Measurements from ENCODE around the gene PRKAG2.
A peak's percentile ranks its signal among the peaks of the same experiment; 100 is the strongest.
"Not testable (repeated sequence)": the region's sequence is repeated elsewhere in the genome, so short reads cannot be mapped to it uniquely, and the experiment has no call there.

PRKAG2 gene

DNA sequence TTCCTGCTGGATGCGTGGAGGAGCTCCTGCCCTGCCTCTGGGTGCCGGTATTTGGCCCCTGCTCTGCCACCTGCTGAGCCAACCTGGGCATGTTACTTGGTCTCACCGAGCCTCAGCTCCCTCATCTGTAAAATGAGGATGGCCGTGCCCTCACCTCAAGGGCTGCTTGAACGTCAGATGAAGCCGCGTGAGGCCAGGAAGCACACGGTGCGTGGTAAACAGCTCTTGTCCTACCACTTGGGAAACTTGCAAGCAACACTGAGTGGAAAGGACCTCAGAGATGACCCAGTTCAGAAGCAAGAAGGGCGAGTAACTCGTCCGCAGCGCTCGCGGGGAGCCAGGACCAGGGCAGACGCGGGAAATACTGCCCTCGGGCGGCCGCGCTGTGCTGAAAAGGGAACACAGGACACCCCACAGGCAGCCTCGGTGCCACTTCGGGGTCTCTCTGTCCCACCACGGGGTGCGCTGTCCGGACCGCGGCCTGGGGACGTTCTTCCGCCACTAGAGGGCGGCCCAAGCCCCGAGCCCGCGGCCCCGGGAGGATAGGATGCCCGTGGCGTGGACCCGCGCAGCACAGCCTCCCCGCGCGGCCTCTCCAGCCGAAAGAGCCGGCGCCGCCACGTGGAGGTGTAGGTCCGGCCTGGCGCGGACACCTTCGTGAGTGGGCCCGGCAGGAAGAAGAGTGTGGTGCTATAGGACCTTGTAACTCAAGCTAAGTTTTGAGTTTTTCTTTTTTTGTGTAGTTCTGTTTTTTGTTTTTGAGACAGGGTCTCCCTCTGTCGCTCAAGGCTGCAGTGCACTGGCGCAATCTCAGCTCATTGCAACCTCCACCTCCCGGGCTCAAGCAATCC, 94.1 kb downstream of the PRKAG2 start:
- peak; percentile 87 for DNase-seq

DNA sequence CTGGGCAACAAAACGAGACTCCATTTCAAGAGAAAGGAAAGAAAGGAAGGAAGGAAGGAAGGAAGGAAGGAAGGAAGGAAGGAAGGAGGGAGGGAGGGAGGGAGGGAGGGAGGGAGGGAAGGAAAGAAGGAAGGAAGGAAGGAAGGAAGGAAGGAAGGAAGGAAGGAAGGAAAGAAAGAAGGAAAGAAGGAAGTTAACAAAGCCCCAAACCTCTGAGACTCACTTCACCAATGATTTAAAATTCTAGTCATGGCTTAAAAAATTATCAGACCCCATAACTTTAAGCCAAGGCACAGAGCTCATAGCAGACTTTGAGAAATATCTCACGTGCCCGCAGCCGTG, 94.7 kb downstream of the PRKAG2 start:
- not testable (repeated sequence) for DNase-seq

- no peak for DNase-seq
These were observed 95.6 kb downstream of the PRKAG2 start for GRCh38 chr7:151781161-151781845.

DNA sequence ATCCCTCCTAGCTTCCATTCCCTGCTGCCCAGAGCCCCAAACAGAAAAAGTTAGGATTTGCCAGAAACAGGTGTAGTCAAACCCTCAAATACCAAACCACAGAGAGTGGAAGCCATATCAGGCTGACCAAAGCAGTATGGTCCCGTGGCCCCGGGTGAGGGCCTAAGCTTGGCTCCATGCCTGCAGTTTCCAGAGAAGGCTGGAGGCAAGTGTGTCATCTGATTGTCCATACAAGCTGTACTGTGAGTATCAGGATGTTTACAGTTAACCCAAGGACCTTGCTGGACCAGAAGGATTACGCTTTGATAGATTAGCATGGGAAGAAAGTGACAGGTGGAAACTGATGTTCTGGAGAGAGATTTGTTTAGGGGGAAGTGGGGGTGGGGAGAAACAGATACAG, 96.3 kb downstream of the PRKAG2 start:
- no peak for DNase-seq

DNA sequence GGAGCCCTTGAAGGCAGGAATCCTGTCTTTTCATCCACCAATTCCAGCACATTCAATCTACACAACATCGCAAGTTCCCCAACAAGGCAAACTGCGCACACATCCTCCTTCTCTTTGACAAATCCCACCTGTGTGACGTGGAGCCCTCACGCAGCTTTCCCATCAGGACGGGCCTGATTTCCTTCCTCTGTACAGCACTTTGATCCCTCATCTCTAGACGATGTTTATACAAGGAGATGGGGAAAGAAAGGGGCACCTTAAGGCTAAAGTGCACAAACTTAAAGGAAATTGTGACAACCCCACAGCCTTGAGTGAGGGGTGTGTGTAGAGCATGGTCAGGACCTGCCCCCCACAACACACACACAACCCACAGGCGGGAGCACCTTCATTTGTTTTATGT, 97.2 kb downstream of the PRKAG2 start:
- DNase-seq, result no peak

GRCh38 chr7:151779255-151779654, 97.7 kb downstream of the PRKAG2 start:
- no peak for DNase-seq

DNA sequence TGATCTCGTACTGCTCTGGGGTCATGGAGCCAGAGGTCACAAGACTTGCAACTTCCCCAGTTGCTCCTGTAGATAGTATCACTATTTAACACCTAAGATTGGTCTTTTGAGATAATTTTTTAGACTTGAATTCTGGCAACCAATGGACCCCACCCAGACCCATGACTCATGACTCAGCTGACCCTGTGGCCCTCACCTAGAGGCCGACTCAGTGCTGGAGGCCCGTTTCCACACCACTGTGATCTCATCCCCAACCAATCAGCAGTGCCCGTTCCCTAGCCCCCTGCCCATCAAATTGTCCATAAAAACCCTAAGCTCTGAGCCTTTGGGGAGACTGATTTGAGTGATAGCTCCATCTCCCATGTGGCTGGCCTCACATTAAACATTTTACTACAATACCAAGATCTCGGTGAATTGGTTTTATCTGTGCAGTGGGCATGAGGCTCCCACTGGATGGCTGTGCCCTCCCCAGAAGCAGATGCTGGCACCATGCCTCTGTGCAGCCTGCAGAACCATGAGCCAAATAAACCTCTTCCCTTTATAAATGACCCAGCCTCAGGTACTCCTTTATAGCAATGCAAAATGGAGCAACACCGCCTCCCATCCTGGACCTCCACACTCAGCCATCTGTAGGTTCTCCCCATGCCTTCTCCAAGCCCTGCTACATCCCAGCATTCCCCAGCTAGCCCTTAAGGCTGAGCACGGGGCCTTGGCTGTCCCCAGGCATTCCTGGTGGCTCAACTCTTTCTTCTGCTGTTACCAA, 98.8 kb downstream of the PRKAG2 start:
- DNase-seq, result no peak

DNA sequence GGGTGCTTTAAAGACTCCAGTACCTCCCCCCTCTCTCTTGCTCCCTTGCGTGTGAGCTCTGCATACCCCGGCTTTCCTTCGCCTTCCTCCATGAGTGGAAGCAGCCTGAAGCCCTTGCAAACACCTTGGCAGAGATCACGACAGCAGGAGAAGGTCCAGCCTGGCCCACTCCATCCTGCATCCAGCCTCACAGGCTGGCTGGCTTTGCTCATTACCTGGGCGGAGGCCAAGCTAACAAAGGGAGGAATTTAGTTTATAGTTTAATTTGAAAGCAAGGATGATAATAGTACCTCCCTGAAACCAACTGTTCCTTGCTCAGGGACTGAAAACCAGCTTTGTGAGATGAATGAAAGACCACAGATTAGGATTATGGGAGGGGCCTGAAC, 99.4 kb downstream of the PRKAG2 start:
- DNase-seq, result no peak

- DNase-seq, result no peak
These were observed 99.9 kb downstream of the PRKAG2 start for GRCh38 chr7:151776876-151777494.

DNA sequence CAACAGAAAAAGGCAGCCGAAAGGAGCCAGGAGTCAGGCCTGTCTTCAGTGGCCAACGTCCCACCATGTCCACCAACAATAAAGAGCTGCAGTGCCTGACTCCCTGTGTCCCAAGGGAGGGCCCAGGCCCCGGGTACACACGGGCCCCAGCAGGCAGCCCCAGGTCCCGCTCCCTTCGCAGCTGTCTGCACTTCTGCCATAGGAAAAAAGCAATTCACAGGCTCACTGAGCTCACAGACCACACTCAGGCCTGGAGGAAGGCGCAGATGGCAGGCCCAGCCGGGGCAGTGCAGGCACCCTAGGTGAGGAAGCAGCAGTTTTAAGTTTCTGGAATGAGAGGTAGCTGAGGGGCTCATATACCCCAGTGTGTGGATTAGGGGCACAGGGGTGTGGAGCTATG, 100.5 kb downstream of the PRKAG2 start:
- no peak for DNase-seq

DNA sequence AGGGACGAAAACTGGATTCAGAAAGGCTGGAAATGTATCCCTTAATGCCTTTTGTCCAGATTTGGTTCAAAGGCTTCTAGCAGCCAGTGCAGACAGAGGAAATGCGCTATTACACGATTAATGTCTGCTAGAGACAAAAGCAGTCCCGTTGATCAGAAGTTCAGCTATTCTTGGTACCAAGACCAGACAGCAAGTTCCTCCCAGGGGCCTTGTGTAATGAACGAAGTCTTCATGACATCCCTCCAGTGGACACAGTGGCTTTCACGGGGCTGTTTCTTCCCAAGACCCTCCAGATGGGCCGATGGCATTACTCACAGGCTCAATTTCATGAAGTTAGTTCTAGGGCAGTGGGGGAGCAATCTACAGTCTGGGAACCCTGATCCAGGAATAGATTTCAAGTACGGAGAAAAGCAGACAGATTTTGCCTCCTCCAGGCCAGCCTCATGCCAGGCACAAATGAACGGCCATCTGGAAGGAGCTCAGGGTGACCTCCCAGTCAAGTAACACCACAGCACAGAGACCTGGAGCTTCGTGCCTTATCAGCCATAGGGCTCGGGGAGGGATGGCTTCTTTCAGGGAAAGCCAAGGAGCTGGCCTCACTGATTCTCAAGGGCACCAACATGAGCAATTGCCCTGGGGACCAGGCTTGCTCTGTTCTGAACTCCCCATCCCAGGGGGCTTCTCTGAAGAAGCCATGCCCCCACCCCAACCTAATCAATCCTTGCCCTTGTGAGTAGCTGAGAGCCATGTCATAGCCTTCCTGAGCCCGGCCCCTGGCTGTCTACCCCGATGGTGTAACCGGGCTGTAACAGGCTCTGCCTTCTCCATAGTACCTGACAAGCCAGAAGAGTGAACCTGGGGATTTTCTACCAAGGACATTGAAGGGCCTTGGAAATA, 101.1 kb downstream of the PRKAG2 start:
- no peak for DNase-seq

- no peak for DNase-seq
These were observed 102.0 kb downstream of the PRKAG2 start for GRCh38 chr7:151774951-151775350.

- DNase-seq, result no peak
These were observed 103.1 kb downstream of the PRKAG2 start for GRCh38 chr7:151773797-151774196.

- DNase-seq, result no peak
These were observed 106.7 kb downstream of the PRKAG2 start for GRCh38 chr7:151770232-151770631.

DNA sequence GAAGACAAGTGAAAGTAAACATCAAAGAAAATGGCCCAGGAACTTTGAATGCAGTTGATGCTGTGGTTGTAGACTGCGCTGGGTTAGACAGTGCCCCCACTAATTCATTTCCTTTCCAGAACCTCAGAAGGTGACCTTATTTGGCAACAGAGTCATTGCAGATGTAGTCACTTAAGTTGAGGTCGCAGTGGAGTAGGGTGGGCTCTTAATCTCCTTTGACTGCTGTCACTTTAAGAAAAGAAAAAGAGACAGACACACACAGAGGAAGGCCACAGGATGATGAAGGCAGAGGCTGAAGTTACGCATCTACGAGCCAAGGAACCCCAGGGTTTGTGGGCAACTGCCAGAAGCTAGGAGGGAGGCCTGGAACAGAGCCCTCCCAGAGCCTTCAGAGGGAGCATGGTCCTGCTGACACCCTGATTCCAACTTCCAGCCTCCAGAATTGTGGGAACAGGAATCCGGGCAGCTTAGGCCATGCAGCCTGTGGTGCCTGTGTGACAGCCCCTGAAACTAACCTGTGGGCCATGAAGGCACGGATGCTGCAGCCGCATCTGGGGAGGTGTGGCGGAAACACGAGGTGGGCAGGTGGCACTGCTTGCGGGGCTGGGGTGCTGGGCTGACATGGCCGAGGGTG, 107.6 kb downstream of the PRKAG2 start:
- DNase-seq, result no peak

DNA sequence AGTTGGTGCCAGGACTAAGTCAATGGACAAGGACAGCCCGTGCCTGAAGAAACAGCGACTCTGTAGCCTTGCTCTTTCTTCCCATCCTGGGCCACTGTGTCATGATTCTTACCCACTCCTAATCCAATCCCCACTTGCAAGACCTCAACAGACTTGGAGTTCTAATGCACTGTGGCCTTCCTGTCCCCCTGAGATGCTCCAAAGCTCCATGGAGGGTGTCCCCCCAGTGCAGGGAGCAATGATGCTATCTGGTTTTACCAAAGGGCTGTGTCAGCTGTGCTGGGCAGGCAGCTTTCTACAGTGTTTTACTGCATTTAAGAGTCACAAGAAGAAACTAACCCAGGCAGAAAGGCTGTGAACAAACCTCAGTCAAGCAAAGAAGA, 108.1 kb downstream of the PRKAG2 start:
- no peak for DNase-seq

DNA sequence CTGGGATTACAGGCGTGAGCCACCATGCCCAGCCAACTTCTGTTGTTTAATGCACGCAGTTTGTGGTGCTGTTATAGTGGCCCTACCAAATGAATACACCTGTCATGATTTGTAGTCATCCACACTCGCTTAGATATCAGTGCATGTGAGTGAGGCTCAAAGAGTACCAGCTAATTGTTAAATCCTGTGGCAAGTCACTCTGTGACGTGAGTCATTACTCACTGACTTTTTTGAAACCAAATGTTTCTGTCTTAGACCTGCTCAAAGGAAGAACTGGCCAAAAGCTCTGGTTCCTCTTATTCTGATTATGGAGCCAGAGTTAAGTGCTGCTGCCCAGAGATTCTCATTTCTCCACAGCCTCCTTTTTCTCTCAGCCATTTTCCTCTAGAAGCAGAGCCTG, 109.4 kb downstream of the PRKAG2 start:
- no peak for DNase-seq

GRCh38 chr7:151764056-151764920, 112.6 kb downstream of the PRKAG2 start:
- DNase-seq, result no peak

GRCh38 chr7:151763420-151763984, 113.4 kb downstream of the PRKAG2 start:
- DNase-seq, result no peak

DNA sequence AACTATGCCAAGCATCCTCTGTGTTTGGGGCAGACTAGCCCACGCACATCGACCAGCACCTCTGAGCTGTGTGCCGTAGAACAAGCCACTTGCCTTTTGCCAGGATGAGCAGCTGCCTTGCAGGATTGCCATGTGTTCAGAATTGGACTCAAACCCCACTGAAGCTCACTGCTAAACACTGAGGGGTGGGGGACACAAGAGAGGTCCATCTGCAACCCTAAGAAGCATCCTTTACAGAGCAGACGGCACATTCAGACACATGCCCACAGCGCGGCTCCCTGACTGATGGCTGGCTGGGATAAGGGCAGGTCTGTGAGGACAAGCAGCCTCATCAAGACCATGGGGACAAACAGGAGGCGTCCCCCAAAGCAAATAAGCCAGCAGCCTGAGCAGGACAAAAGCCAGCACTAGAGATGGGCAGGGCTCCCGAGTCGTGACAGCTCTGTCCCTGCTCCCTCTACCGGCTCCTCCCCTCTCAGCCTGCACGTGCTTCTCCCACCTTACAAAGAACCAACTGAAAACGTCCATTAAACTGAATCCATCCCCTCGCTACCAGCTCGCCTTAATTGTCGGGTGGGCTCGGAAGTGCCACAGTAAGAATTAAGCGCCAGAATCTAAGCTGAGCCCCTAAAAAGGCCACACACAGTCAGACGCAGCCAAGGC, 114.2 kb downstream of the PRKAG2 start:
- no peak for DNase-seq

All from suppressor macrophage treated with lipopolysaccharide for 4 hours (primary cell).